DMS53 (cell line): ENCODE results near the gene PRRC2A.
A peak's percentile ranks its signal among the peaks of the same experiment; 100 is the strongest.

ENCODE experiments used
- DNase-seq: peaks from one replicate; lab custom pipeline; 2025; lab: John Stamatoyannopoulos, UW

PRRC2A gene

GRCh38 chr6:31652925-31653724, 32.6 kb downstream of the PRRC2A start:
- peak; percentile 99 for DNase-seq

DNA sequence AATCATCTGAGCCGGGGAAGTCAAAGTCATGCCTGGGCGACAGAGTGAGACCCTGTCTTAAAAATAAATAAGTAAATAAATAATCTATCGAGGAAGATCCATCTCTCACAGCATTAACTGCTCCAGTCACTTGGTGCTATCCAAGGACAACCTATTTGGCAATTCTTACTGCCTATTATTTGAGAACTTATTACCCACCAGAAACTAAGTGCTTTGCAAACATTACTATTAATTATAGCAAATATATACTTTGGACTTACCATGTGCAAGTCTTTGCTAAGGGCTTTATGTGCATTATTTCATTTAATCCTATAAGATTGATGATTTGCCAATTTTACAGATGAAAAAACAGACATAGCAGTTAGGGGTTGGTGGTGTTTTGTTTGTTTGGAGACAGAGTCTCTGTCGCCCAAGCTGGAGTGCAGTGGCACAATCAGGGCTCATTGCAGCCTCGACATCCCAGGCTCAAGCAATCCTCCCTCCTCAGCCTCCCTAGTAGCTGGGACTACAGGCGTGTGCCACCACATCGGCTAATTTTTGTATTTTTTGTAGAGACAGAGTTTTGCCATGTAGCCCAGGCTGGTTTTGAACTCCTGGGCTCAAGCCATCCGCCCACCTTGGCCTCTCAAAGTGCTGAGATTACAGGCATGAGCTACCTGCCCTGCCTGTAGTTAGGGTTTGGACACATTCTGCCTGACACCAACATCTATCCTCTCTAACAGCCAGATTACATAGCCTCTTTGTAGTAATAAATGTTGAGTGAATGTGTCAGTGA, 34.2 kb downstream of the PRRC2A start:
- DNase-seq, result no peak

DNA sequence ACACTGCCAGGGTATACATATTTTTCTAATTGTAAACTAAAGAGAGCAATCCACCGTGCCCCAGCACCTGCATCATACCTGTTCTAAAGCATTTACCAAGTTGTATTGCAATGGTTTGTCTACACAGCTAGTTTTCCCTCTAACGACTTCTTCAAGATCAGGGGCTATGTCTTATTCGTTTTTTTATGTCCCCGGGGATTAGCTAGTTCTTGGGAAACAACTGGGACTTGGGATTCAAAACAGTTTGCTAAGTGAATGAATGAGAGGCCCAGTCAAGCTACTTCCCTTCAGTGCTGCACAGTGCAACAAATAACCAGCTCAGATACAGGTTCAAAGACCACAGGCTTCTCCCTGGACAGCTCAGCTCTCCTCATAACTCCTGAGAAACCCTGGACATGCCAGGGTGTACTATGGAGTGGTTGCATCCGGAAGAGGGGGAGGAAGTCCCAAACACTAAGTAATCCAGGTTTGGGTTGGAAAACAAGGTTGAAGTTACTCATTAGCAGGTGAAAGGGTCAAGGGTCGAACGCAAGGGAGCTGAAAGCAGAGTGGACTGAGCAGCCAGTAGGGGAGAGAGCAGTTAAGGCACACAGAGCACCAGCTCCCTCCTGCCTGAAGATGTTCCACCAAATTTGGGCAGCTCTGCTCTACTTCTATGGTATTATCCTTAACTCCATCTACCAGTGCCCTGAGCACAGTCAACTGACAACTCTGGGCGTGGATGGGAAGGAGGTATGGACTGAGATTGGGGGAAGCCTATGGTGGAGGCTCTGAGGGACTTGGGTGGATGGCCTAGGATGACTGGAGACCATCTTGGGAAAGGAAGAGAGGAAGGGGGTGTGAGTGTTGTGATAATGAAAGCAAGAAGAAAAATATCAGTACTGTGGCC, 35.1 kb downstream of the PRRC2A start, which contains the start of gene APOM:
Gene APOM, plus strand, starts transcription at position 546 of the 889 bp plus-strand sequence. Its CDS starts 73 bp downstream, at position 619.
- no peak for DNase-seq

GRCh38 chr6:31657406-31658157, 37.1 kb downstream of the PRRC2A start:
- no peak for DNase-seq

- no peak for DNase-seq
Measured at GRCh38 chr6:31658158-31658688, 37.7 kb downstream of the PRRC2A start.

DNA sequence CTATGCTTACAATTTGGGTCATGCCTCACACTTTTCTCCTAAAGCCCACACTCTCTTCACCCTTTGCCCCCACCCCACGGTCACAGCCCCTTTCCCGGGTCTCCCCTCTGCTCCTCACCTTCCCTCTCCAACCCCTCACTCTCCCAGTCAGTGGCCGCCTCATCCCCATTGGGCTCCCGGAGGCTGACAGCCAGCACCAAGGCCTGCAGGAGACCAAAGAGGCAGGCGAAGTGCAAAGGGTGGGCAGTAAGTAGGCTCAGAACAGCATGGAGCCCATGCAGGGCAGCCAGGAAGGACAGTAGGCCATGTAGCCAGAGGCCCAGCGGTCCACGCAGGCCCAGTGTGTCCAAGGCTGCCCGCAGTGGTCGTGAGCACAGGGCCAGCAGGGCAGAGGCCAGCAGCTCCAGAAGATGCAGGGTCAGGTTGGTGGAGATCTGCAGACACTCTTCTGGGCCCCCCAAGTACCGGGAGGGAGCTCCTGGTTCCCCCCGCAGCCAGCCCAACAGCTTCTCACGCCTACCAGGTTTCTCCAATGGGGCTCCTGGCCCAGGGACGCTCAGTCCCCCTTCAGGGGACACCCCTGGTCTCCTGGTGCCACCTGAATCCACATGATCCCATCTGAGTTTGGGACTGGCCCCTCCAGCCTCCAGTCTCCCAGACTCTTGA, 38.6 kb downstream of the PRRC2A start:
- no peak for DNase-seq

- DNase-seq, result peak; percentile 54
Measured at GRCh38 chr6:31659649-31660380, 39.3 kb downstream of the PRRC2A start.

DNA sequence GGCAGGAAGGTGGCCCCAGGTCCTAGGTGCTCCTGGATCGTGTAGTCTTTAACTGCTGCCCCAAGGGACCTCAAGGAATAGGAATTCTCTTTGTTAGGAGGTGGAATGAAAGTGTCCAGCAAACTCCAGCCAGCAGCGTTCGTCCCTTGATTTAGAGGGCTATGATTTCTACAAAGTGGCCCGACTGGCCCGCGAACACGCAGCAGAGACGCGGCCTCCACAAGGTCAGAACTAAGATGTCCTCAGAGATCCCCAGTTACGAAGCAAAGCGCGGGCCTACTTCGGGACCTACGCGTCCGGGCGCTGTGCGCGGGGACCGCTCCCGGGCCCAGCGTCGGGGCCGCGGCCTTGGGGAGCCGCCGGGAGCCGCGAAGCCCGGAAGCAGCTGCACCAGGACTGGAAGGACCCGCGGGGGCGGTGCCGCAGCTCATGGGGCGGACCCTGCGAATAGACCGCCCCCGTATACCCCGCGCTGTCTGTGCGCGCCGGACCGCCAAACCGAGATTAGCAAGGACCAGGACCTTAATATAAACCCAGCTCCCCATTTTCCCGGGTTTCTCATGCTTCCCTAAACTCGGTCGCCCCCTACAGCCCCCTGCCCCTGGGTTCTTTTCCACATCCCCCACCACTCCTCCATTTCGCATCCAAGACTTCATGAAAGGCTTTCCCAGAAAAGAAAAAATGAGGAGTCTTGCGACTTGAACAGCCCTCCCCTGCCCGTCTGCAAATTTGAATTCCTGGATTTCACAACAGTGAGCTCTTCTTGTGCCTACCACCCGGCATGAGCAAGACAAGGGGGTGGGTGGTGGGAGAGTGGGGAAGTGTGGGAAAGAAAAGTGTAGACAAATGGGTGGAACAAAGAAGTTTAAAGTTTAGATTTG, 40.1 kb downstream of the PRRC2A start, which contains the start of gene C6orf47:
Gene C6orf47, minus strand, starts transcription at position 398 of the 881 bp plus-strand sequence. CDS start 831 bp downstream, outside the sequence.
- peak; percentile 94 for DNase-seq

DNA sequence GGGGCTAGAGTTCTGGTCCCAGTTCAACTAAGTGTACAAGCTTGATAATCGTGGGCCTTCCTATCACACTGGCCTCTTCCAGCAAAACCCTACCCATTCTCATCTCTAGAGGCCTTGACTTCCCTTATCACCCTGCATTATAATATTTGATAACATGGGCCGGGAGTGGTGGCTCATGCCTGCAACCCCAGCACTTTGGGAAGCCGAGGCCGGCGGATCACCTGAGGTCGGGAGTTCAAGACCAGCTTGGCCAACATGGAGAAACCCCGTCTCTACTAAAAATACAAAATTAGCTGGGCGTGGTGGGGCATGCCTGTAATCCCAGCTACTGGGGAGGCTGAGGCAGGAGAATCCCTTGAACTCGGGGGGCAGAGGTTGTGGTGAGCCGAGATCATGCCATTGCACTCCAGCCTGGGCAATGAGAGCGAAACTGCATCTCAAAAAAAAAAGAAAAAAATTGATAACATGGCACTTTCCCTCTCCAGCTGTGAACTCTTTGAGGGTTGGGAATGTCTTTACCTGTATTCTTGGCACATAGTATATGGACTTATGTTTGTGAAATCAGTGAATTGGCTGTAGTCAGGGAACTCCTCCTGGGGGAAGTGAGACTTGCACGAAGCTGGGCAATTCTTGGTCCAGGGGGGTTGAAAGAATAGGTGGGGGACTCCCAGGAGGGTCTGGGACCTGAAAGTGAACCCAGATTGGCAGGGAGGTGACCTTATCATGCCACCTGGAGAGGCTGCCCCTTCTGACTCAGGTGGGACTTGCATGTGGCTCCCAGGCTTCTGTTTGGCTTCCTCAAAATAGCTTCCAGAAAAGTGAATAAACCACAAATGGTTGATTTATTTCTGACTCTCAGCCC, 41.0 kb downstream of the PRRC2A start:
- DNase-seq, result no peak

- DNase-seq, result no peak
Measured at GRCh38 chr6:31662124-31662723, 41.7 kb downstream of the PRRC2A start.

DNA sequence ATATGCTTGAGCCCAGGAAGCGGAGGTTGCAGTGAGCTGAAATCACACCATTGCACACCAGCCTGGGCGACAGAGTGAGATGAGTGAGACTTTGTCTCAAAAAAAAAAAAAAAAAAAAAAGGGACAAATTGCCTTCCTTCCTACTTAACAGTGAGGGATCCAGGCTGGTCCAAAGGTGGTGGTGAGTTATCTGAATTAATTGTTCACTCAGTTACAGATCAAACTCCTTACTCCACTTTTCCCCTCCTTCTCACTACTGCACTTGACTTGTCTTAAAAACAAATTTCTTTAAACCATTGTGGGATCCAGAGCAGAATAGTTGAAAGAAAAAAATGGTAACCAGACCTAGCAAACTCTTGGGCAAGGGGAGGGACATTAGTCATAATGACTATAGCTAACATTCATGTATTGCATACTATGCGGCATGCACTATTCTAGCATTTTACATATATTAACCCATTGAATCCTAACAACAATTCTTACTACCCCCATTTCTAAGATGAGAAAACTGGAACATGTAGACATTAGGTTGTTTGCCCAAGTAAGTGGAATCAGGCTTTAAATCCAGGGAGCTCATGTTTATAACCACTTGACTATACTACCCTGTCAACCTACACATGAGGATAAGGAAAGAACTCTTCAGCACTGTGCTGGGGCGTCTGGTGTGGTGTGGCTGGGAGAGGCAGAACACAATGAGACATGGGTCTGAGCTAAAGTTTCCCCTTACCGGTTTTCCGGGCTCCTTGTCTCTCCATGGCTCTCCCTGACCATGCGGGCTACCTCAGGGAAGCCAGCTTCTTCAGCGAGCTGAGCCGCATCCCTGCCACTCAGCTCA, 42.8 kb downstream of the PRRC2A start:
- DNase-seq, result no peak

DNA sequence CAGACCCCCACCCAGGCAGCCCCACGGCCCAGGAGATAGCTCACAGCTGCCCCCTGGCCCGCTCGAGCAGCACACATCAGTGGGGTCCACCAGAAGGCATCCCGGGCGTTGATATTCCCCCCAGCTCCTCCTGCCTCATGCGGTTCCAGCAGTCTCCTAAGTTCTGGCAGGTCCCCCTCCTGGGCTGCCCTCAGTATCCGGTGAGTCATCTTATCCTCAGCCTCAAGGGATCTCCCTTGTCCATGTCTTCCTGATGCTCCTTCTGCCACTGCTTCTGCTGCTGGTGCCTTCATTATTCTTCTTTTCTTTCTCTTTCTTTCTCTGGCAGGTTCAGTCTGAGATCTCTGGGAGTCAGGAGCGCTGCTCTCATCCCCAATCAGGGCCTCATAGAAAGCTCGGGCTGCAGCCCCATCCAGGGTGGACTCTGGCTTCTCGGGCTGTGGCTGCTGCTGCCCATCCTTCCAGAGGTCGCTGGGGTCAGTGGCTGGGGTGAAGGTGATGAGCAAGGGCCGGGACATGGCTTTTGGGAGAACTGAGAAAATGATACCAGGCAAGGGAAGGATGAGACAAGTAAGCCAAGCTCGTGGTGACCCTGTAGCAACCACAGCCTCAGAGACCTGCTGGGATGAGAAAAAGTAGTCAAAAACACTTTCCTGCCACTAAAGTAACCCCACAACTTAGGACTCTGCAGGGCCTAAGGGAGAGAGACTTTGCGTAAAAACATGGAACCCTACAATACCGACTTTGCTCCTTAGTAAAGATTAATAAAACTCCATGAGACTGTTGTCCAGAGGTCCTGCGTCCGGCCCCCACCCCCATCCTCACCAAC, 43.7 kb downstream of the PRRC2A start:
- DNase-seq, result no peak

DNA sequence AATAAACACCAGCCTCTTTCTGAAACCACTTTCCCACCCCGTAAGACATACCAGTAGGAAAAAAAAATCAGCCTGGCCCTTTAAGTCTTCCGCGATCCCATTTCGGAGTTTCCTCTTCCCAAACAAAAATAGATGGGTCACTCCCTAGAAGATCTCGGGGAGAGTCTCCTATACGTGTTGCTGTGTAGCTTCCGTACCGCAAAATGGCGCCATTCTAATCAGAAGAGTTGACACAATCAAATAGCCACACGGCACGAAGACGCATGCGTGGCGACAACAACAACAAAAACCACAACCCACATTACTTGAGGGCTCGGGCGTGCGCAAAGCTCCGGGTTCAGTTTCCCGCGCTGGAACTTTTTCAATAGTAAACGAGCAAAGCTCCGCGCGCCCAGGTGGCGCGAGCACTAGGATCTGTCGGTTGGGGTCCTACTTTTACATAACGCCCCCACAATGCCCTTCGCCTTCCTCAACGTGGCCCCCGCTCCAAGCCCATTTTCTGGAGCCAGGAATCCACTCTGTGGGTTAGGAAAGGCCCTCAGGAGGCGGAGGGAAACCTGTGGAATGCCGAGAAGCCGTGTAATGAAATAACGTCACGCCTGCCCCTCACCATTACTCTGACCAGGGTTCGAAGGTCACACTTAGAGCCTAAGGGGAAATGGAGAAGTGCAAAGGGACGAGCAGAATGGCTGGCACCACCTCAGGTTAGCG, 44.4 kb downstream of the PRRC2A start, which contains the start of gene GPANK1:
Gene GPANK1, minus strand, starts transcription at position 208 of the 711 bp plus-strand sequence. CDS start 519 bp downstream, outside the sequence.
- DNase-seq, result peak; percentile 96

DNA sequence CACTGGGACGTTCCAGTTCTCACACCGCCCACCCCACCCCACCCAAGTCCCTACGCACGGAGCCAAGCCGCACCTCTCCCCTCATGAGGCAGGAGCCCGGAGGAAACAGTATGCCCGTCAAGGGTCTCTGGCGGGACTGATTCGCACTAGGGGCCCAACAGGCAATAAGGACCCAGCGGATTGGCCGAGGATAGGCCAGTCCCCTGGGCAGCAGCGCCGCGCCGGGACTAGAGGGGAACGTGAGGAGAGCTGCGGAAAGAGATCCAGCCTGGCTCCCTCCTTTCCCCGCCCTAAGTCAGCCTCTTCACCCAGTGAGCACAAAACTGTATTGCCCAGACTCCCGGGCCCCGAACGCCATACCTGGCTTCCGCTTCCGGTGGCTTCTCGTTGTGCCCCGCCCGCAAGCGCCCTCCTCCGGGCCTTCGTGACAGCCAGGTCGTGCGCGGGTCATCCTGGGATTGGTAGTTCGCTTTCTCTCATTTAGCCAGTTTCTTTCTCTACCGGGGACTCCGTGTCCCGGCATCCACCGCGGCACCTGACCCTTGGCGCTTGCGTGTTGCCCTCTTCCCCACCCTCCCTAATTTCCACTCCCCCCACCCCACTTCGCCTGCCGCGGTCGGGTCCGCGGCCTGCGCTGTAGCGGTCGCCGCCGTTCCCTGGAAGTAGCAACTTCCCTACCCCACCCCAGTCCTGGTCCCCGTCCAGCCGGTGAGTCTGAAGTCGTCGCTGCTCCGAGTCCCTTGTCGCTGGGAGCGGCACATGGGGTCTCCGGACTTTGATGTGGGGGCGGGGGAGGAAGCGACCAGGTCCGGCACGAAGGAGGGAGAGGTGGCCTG, 45.2 kb downstream of the PRRC2A start, which contains the start of gene CSNK2B:
Gene CSNK2B, plus strand, starts transcription at position 580 of the 836 bp plus-strand sequence. CDS start 752 bp downstream, outside the sequence.
- DNase-seq, result peak; percentile 99
